ENCODE results near the gene P2RY2.

Gene P2RY2

DNA sequence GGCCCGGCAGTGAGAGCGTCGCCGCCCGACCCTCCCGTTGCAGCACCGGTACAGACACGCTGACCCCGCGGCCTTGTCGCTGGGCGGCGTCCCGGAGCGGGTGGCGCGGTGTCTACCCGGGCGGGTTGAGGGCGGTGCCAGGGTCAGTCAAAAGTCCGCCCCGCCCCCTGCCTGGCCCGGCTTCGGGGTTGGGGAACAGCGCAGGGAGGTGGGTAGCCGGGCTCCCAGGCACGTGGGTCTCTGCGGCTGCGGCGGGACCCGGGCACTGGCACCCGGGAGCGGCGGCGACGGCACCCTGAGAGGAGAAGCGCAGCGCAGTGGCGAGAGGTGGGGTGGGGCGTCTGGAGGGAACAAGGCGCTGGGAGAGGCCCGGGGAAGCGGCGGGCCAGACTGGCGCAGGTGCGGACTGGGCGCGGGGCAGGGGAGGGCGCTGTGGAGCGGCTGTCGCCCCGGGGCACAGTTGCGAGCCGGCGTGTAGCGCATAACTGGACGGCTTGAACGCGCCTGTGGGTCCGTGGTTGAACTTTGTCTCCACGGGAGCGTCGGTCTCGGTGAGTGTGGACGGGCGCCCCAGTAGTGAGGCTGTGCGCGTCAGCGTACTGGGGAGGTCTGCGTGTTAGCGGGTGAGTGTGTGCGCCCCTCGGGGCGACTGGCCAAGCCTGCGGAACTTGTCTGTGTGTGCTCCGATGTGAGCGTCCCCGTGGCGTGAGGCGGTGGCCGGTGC lies at the start of gene P2RY2:
Gene P2RY2 (plus strand): TSS at position 176 of the 724 bp plus-strand sequence. CDS start 15,879 bp downstream, outside the sequence.
- DNase-seq, result peak; percentile 31

DNA sequence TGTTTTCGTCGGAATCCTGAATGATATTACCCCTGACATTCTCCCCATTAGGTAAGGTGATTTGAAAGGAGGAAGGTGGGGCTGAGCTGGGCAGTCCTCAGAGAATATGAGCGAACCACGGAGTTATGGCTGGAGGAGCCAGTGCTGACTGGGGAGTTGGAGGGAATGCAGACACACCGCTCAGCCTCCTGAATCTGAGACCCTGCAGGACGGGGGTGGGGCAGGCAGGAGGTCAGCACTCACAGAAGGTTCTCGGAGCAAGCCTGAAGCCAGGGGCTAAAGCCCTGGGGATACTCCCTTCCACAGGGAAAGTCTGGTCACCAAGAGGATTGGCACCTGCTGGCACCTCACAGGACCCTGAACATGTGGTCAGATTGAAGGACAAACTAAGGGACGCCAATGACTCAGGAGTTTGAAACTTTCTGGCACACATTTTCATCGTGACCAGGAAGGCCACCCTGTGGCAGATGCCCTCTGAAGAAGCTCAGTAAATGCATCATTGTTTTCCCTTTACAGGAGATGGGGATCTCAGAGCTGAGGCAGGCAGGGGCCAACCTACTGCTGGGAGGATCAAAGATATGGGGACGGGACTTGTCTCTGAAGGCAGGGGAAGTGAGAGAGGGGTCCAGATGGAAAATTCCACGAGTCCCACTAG lies 49.0 kb upstream of the P2RY2 start:
- no peak for DNase-seq

DNA sequence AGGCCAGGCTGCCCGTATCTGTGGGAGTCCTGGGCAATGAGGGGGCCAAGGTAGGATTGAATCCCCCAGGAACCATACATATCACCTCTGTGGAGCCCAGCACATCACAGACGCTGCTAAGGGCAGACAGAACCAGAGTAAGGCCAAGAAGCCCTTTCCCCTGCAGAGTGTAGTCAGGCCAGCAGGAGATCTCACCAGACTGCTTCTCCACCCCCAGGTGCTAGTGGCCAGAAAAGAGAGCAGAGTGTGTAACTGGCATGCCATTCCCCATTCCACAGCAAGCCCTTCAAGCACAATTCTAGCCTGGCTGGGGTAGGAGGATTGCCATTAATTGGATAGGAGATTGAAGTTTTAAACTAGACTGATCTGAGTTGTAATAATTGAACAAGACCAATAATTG lies 47.9 kb upstream of the P2RY2 start:
- DNase-seq, result no peak

DNA sequence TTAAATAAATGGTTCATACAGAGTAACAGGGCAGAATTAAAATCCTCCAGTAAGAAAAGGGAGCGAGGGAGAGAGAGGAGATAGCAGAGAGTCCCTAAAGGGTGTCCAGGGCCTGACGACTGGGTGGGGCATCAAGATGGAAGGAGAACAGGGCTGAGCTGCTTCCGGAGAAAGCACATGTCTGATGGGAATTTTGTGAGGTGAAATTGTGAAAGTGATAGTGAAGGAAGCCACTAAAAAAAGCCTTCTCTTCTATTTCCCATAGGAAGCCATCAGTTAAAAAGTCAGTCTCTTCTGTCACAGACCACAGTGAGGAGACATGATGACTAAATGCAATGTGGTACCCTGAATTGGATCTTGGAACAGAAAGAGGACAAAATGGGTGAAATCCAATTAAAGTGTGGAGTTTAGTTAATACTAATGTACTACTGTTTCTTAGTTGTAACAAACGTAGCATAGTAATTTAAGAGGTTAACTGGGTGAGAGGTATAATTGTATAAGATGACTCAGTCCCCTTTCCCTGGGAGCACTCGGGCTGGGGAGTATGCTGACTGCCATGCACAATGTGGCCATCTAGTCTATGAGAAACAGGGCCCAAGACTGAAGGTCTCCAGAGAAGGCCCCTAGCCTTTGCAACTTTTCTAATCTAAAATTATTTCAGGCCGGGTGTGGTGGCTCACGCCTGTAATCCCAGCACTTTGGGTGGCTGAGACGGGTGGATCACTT lies 46.5 kb upstream of the P2RY2 start:
- DNase-seq, result no peak

DNA sequence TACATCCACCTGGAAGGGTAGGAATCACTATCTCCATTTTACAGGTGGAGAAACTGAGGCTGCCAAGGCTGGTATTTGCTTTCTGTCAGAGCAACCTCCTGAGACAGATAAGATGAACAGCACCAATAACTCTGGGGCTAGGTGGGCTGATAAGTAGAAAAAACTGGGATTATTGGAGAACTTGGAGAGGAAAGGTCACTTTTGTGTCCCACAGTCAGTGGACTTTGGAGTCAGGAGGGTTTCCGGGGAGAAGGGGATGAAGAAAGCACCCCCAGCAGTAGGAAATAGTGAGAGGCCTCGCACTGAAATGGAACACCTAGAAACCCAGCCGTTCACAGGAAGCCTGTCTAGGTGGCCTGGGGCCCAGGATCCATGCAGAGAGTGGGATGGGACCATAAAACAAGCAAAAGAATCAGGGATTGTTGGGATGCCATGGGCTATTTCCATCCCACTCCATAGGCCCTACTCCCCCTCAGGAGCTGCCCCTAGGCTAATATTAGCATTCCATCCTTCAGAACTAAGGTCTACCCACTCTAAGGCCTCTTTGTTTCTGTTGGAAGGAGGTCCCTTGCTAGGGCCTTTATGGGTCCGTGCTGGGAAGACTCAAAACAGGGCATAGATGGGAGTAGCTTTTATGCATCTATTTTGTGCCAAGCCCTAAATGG lies 45.0 kb upstream of the P2RY2 start:
- DNase-seq, result no peak

DNA sequence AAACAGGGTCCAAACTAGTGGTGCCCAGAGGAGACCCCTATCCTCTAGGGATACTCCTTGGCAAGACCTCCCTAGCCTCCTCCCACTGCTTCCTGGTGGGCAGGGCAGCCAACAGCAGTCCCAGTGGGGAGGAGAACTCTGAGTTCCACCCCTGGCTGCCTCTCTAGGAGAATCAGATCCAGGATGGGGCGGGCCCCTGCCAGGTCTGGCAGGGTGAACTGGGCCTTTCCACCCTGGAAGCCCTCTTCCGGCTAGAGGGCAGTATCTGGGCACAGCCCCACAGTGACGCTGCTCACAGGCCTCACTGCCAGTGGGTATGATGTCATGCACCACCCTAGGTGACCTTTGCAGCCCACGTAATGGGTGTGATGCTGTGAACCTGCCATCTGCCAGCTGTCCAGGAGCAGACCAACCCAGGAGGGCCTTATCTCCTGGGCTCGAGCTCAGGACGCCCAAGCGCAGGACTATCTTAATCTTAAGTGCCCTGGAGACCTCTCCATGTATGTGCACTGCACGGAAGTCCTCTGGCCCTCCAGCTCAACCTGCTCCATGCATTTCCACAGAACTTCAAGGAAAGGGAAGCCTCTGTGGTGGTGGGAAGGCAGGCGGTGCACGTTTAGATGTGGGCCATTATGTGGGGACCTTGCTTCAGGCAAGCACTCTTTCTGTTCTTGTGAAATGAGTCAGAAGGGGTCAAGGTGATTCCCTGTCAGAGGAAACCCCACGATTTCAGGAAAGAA lies 44.2 kb upstream of the P2RY2 start:
- no peak for DNase-seq

DNA sequence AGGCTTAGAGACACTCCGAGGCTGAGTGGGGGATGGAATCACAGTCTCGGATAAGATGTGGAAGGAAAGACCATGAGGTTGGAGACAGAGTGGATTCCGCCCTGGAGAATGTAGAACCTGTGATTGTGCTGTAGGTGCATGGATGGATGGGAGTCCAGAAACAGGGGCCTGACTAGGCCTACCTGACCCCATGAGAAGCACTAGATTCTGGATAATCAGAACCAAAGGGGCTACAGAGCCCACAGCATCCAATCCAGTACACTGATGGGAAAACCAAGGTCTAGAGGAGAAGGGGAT lies 43.6 kb upstream of the P2RY2 start:
- no peak for DNase-seq

DNA sequence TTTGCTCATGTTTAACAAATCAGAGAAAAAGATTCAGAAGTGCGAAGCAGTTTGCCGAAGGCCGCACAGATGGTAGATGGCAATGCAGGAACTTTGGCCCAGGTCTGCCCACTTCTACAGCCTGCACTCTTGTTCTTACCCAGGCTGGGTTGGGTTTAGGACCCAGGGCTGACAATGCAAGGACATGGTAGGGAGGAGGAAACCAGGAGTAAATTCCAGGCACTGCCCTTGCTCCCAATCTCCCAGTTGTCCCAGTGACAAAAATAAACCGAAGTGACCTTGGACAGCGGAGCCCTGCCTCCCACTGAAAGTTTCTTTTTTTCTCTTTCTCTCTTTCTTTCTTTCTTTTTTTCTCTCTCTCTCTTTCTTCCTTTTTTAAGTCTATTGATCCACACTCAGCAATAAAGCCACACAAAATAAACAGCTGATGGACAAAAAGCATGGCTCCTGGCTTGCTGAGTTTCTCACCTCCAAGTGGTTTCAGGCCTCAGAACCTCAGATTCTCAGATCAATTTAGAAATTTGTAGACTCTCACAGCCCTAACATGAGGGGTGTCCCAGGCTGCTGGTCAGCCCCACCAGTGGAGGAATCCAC lies 42.4 kb upstream of the P2RY2 start:
- no peak for DNase-seq

DNA sequence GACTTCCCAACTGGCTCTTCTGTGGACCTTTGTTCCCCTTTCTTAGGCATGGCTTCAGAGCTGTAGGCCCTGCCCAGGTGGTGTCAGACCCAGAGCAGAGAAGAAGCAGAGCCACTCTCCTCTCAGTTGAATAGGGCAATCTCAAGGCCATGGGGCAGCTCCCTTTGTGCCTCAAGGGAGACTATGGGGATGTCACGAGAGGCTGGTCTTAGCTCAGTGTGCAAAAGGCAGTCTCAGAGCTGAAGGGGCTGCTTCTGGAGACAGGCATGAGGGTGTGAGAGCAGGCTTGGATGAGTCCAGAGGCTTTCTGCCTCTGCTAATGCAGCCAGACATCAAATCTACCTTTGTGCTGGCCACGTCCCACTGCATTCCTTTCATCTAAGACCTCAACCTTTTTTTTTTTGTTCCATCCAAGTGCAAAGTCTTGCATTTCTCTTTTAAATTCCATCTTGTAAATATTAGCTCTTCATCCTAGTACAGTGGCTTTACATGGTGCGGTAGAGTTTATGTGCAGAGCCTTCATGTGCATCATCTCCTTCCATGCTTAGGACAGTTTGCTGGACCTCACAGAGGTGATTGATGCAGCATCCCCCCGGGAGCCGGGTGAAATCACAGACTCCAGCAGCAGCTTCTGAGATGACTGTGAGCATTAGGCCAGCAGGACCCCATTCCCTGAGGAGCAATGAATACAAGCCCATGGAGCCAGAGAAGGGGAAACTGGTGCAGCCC lies 41.8 kb upstream of the P2RY2 start:
- DNase-seq, result no peak

DNA sequence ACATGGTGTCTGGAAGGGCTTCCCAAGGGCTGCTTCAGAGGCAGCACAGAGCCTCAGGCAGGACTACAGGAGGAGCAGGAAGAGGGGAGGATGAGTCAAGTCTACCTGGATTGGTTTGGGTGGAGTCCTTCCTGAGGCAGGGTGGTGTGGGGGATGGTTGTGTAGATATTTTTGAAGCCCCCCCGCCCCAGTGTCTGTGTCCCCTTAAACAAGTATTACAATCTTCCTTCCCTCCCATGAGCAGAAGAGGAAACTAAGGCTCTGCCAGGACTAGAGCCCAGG lies 41.3 kb upstream of the P2RY2 start:
- DNase-seq, result no peak

DNA sequence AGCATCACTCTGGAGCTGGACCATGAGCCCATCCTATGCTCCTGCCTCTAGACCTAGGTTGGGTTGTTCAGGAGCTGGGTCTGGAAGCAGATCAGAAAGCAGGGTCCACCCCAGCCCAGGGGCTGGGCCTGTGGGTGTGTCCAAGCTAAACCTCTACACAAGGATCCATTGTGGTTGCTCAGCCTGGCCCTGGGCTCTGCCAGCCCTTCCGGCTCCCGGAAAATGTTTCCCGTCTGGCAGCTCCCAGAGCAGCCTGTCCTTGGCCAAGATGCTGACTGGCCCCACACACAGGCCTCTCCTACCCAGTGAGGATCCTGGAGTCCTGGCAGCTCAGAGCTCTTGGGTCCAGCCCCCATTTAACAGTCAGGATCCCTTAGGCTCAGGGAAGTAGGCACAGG lies 40.7 kb upstream of the P2RY2 start:
- DNase-seq, result no peak

DNA sequence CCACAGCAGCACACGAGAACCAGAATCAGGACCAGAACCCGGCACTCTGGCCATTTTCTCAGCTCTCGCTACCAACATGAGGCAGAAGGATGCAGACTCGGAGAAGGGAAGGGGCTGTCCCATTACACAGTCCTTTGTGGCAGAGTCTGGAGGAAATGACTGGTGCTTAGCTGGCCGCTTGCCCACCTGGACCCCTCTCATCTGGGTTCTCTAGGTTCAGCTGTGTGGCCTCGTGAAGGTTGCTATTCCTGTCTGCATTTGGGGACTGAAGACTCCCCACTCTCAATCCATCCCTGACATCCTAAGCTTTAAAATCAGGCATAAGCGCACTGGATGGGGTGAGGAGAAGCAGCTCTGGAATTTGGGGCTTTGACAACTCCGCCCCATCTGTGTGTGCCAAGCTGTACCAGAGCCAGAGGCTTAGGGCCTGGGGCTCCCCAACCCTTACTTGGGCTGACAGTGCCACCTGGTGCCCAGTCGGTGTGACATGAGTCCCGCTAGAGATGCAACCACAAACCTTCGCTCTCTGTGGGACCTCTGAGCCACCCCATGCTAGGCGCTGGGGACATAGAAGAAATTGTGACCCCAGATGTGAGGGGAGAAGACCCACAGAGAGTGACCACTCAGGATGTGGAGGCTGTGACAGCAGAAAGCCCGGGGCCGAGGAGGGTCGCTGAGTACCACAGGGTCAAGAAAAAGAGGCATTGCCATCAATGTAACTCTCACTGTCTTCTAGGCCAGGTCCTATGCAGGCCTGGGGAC lies 40.1 kb upstream of the P2RY2 start:
- peak; percentile 56 for DNase-seq

DNA sequence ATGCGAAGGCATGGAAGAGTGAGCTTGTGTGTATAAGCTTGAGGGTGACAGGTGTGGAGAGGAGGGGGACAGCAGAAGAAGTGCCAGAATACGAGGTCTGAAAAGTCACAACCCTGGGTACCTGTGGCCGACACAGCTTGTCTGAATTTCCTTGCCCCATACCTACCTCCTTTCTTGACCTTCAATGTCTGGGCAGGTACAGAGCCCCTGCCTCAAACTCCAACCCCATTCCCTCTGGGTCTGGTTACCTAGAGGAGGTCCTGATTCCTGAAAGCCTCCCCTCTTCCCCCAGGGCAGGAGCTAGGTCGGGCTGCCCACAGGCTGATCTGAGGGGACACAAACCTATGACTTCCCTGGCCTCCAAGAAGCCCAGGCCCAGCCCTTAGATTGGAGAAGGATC lies 39.4 kb upstream of the P2RY2 start:
- no peak for DNase-seq

DNA sequence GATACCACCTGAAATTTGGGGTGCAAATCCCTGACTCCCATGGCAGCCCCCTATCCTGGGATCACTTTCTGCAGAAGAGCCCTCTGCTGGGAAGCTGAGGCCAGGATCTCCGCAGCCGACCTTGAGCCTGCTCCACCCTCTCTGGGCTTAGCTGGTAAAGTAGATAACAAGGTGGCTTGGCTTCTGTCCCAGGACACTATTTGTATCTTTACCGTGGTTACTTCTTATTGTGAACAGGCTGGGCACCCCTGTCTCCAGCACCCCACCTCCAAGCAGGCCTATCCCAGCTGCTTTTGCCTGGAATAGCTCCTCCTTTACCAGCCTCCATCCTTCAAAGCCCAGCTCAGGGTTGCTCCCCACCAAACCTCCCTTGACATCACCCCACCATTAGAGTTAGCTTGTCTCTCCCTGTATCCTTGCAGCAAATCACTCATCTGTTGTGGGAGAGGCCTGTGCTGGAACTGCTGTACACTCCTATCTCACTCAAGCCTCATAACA lies 35.2 kb upstream of the P2RY2 start:
- DNase-seq, result no peak

DNA sequence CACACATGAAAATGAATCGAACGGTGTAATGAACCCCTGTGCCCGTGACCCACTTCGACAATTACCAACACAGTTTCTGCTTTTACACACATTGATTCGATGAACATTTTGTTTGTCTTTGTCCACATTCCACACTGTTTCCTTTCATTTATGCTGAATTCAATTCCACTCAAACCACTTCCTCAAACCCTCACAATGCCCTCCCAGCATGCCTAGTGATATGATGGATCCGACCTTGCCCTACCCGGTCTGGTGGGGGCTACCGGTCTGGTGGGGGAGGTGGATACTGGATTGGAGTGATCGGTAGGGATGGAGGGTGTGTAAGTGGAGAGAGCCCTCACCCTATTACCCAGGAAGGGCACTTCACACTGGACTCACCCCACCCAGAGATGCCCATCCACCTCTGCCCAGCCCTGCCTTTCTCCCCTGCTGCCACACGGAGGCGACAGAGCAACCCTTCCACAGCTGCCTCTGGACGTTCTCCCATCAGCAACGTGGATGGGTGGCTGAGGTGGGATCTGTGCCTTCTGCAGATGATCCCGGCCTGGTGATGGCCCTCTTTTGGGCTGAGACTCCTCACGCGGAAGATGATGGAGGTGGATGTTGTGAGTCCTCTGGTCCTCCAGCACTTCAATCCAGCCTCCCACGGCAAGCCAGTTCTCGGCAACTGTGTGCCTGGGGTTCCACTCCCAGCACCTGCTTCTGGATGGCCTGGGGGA lies 33.0 kb upstream of the P2RY2 start:
- peak; percentile 40 for DNase-seq

DNA sequence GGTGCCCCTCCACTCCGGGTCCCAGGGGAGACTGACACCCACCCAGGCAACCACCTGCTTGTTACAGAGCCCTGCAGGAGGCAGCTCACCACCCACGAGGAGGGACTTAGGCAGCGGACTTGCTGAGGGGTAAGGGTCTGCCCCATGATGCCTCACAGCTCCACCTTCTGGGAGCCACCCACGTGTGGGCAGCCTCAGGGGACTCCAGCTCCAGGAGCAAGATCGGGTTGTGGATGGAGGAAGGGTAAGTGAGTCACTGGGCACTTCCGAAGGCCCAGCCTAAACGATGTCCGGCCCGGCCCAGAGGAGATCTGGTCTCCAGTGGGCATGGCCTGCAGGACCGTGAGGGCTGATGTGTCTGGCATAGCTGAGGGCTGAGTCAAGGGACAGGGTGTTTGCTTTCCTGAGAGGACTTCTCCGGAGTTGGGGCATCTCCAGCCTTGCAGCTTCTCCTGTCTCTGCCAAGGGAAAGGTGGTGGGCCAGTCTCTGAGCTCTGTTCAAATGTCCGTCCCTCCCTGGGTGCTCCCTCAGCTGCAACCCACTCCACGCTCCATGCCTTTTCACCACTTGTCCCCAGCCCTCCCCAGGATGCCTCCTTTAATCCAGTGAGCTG lies 32.3 kb upstream of the P2RY2 start:
- DNase-seq, result no peak

DNA sequence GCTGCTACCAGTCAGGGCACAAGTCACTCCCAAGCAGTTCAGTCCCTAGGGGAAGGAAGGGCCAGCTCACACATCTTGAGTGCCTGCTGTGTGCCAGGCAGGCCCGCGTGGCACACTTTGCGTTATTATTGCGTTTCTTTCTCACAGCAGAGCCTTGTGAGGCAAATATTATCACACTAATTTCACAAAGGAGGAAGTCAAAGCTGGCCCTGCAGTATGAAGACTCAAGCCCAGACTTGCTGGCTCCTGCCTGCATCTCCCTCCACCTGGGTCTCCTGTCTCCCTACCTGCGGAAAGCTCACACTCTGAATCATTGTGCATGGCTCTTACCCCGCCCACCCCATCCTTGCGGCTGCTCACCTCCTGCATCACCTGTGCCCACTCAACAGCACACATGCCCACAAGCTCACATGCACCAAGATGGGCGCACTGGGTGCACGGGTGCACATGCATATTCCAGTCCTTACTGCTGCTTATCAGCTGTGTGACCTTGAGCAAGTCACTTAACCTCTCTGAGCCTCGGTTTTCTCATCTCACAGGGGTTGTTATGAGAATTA lies 31.7 kb upstream of the P2RY2 start:
- DNase-seq, result no peak

DNA sequence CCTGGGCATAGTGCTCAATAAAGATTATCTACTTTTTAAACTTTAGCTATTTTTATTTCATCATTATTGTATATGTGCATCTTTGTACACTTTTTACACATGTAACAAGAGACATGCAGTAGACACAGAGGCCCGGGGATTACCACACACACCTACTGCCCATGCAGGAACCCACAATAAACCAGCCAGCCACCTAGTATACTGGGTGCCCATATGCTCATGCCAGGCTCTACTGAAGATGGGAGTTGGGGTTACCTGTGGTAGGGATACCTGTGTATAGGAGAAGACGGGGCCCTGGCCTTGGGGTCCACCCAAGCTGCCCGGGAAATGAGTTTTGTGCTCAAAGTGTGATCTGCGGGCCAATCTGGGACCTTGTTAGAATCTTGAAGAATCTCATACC lies 31.2 kb upstream of the P2RY2 start:
- DNase-seq, result no peak

DNA sequence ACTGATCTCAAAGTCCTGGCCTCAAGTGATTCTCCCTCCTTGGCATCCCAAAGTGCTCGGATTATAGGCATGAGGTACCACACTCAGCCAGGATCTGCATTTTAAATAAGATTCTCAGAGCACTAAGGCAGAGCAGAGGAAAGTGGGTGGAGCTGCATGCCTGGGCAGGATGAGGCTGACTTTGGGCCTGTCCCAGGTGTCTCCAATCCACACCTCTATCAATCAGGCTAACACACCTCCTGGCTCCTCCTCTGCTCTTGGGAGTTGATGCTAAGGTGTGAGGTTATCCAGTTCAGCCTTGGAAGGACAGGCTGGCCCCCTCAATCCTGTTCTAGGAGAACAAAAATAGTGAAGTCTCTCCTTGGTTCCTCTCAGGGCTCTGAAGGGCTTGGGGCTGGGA lies 30.2 kb upstream of the P2RY2 start:
- no peak for DNase-seq

DNA sequence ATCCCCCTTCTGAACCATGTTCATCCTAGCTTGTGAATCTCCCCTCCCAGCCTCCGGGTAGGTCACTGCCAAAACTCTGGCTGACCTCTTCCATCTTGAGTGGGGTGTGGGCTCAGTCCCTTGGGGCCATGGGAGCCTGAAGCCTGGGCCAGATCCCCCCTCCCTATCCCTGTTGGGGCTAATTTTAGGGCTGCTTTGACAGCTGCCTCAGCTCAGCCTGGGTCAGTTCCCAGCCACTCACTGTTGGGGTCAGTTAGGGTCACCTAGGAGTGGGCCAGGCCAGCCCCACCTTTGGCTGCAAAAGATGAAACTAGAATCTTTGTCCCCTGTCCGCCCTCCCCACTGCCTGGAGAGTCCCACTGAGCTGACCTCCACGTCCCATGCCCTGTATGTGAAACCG lies 29.8 kb upstream of the P2RY2 start:
- DNase-seq, result no peak
